Tibial nerve (tissue), 4 donors: ENCODE results near the gene OR7A17. TPM values are rescaled to one million over a fixed set of nuclear protein-coding genes. Genes with fewer than 3 reads are reported as not detected.

Experiments
- DNase-seq, 2 donors: peaks; one replicate each; pipeline ENCODE4 v3.0.0-alpha.2; 2019; ENCODE audit warnings: low spot score in 2 of 2
- H3K27ac ChIP-seq, 4 donors: fragments of 200-600 bp; sonication (generic) in 3 of 4; one replicate each; pipeline ENCODE4 v1.5.1; 2017 to 2019; ENCODE audit warnings: mild to moderate bottlenecking in 1 of 4
- H3K27me3 ChIP-seq, 2 donors: fragments of 200-600 bp; sonication (generic) in 1 of 2; one replicate each; pipeline versions ENCODE4 v1.5.1 to v1.6.0; 2017 to 2019
- H3K36me3 ChIP-seq, 3 donors: fragments of 200-600 bp; sonication (generic); one replicate each; pipeline ENCODE4 v1.5.1; 2018 to 2019
- H3K4me1 ChIP-seq, 4 donors: fragments of 200-600 bp; sonication (generic) in 3 of 4; one replicate each; pipeline ENCODE4 v1.5.1; 2017 to 2019
- H3K4me3 ChIP-seq, 4 donors: fragments of 200-600 bp; sonication (generic) in 3 of 4; one replicate each; pipeline ENCODE4 v1.5.1; 2017 to 2019; ENCODE audit warnings: mild to moderate bottlenecking in 1 of 4, moderate library complexity in 1 of 4
- H3K9me3 ChIP-seq, 4 donors: fragments of 200-600 bp; sonication (generic) in 3 of 4; one replicate each; pipeline ENCODE4 v1.5.1; 2017 to 2019
- EP300 ChIP-seq, 2 donors: sonication (generic); formaldehyde crosslinking; IDR thresholded peaks; one replicate each; pipeline ENCODE4 v1.6.1; 2017; ENCODE audit warnings: antibody characterized with exemption in 2 of 2, mild to moderate bottlenecking in 1 of 2
- POLR2A ChIP-seq, 2 donors: fragments of 450-650 bp; IDR thresholded peaks; one replicate each; pipeline ENCODE4 v1.6.1; 2017; ENCODE audit warnings: antibody characterized with exemption in 2 of 2, mild to moderate bottlenecking in 2 of 2, moderate library complexity in 2 of 2
- WGBS, 2 donors: methylation state at CpG; one replicate each; pipeline ENCODE4 v1.1.5; 2018; 5-methylcytosine and 5-hydroxymethylcytosine counted together
- small RNA-seq: library from RNA; depleted of rRNA; stranded (forward); fragments of <200 nt; gene quantifications from one replicate; pipeline ENCODE3, GENCODE V24; 2016
- total RNA-seq, 4 donors: library from RNA; depleted of rRNA; stranded (reverse); fragments of >200 nt; gene quantifications; one replicate each; pipeline ENCODE4 v1.1.0, GENCODE V29; 2016
- TF ChIP-seq, protein P1 (sequence below), 5 experiments: fragments of 200-600 bp in 3 of 5; fragments of 450-650 bp in 2 of 5; sonication (generic) in 3 of 5; IDR thresholded peaks; one replicate each; pipeline ENCODE4 v1.5.1; 2016 to 2019; ENCODE audit warnings: antibody characterized with exemption in 5 of 5, mild to moderate bottlenecking in 3 of 5, moderate library complexity in 2 of 5

Gene OR7A17
- total RNA-seq, 4 donors from 2014 or later: not detected

DNA sequence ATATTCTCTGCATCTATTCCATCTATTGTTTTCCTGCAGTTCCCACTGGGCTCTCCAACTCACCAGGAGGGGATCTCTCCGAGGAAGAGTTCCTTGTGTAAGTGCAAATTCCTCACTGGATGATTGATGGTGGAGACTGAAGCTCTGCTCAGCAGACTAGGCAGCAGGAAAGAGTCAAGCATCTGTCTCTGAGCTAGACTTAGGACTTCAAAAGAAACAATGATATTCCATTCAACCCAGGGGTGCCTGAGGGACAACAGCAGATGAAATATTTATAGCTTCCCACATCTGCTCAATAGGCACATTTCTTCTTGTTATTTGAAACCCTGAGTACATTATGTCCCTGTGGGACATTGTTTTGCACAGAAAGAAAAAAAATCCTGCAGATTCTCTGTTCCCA lies 50.9 kb downstream of the OR7A17 start, which contains the start of the genes OR7A5 and OR7C1:
OR7A5 (minus strand) TSS at position 175 of the 400 bp plus-strand sequence. CDS start 6,944 bp downstream, outside the sequence.
OR7C1 (minus strand) TSS at position 175 of the 400 bp plus-strand sequence. CDS start 35,049 bp downstream, outside the sequence.
- no peaks in the 10 kb centered on the region for H3K9me3 ChIP-seq
- DNase-seq: no peak
- no peaks in the 10 kb centered on the region for H3K4me1 ChIP-seq
- H3K27me3 ChIP-seq: no peaks in the 10 kb centered on the region
- no peak within 1 kb of the TSS for H3K27ac ChIP-seq
- no peaks in the 10 kb centered on the region for H3K36me3 ChIP-seq
- TF ChIP-seq POLR2A (IDR thresholded peaks at IDR 0.05) (no peak), EP300 (IDR thresholded peaks at IDR 0.05) (no peak)
- TF ChIP-seq, protein P1, sequence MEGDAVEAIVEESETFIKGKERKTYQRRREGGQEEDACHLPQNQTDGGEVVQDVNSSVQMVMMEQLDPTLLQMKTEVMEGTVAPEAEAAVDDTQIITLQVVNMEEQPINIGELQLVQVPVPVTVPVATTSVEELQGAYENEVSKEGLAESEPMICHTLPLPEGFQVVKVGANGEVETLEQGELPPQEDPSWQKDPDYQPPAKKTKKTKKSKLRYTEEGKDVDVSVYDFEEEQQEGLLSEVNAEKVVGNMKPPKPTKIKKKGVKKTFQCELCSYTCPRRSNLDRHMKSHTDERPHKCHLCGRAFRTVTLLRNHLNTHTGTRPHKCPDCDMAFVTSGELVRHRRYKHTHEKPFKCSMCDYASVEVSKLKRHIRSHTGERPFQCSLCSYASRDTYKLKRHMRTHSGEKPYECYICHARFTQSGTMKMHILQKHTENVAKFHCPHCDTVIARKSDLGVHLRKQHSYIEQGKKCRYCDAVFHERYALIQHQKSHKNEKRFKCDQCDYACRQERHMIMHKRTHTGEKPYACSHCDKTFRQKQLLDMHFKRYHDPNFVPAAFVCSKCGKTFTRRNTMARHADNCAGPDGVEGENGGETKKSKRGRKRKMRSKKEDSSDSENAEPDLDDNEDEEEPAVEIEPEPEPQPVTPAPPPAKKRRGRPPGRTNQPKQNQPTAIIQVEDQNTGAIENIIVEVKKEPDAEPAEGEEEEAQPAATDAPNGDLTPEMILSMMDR (IDR thresholded peaks at IDR 0.05): no peak
- H3K4me3 ChIP-seq: no peak within 1 kb of the TSS
- 6 to 30% methylated on average over 1 of the region's 1 CpG for WGBS, 2 donors

- DNase-seq: no peak
- H3K36me3 ChIP-seq: no peaks in the 10 kb centered on the region
- TF ChIP-seq, protein P1 (IDR thresholded peaks at IDR 0.05): no peak
- TF ChIP-seq POLR2A (IDR thresholded peaks at IDR 0.05) (no peak), EP300 (IDR thresholded peaks at IDR 0.05) (no peak)
- H3K9me3 ChIP-seq: no peaks in the 10 kb centered on the region
- no peaks in the 10 kb centered on the region for H3K27me3 ChIP-seq
- H3K4me1 ChIP-seq: no peaks in the 10 kb centered on the region
- no peak overlapping the region for H3K4me3 ChIP-seq
- no peak overlapping the region for H3K27ac ChIP-seq
- WGBS, 2 donors: 79 to 87% methylated on average over 4 of the region's 4 CpGs
Observed at GRCh38 chr19:14830702-14831101, 55.2 kb downstream of the OR7A17 start.

Small RNAs within 50 kb of the gene (small RNA-seq; reads per million reads assigned to genes)
- not detected for gene OR7A18P

Other genes with a start within 250 kb of the OR7A17 start
- not detected for gene ADGRE3, start 211.3 kb downstream of the OR7A17 start, total RNA-seq
- gene ZNF333, start 196.1 kb downstream of the OR7A17 start, total RNA-seq: 10 to 100 TPM; 35.3 to 42.6 (median 39.6) TPM
- gene ADGRE2, start 107.6 kb downstream of the OR7A17 start, total RNA-seq: 1 to 10 TPM; 1.3 to 6.0 (median 4.0) TPM
- 1 to 10 TPM in 2 of 4 donors, under 1 TPM in 2; 0.22 to 1.8 (median 0.80) TPM for gene OR7A5, start 50.9 kb downstream of the OR7A17 start, total RNA-seq
- 1 to 10 TPM in 1 of 4 donors, under 1 TPM in 2, not detected in 1; 0.21 to 2.4 (median 0.30) TPM for gene OR7C1, start 50.9 kb downstream of the OR7A17 start, total RNA-seq
- gene OR7A10, start 37.2 kb downstream of the OR7A17 start, total RNA-seq: not detected
- not detected for gene OR7C2, start 55.4 kb upstream of the OR7A17 start, total RNA-seq
- gene SLC1A6, start 93.7 kb upstream of the OR7A17 start, total RNA-seq: not detected
- gene CASP14, start 163.3 kb upstream of the OR7A17 start, total RNA-seq: not detected
- not detected for gene OR1I1, start 196.1 kb upstream of the OR7A17 start, total RNA-seq
- 10 to 100 TPM; 31.9 to 58.6 (median 49.4) TPM for gene SYDE1, start 221.3 kb upstream of the OR7A17 start, total RNA-seq